GM18868 (cell line): ENCODE data around the gene GJB1.
"Not testable (repeated sequence)": the region's sequence is repeated elsewhere in the genome, so short reads cannot be mapped to it uniquely, and the experiment has no call there.

Experiments used
- ATAC-seq: cut with Tn5 transposase; IDR thresholded peaks from one replicate; pipeline ENCODE4 v1.9.1; 2021; ENCODE audit warnings: mild to moderate bottlenecking, moderate library complexity; ENCODE audit not compliant: unreplicated experiment

GJB1 gene

DNA sequence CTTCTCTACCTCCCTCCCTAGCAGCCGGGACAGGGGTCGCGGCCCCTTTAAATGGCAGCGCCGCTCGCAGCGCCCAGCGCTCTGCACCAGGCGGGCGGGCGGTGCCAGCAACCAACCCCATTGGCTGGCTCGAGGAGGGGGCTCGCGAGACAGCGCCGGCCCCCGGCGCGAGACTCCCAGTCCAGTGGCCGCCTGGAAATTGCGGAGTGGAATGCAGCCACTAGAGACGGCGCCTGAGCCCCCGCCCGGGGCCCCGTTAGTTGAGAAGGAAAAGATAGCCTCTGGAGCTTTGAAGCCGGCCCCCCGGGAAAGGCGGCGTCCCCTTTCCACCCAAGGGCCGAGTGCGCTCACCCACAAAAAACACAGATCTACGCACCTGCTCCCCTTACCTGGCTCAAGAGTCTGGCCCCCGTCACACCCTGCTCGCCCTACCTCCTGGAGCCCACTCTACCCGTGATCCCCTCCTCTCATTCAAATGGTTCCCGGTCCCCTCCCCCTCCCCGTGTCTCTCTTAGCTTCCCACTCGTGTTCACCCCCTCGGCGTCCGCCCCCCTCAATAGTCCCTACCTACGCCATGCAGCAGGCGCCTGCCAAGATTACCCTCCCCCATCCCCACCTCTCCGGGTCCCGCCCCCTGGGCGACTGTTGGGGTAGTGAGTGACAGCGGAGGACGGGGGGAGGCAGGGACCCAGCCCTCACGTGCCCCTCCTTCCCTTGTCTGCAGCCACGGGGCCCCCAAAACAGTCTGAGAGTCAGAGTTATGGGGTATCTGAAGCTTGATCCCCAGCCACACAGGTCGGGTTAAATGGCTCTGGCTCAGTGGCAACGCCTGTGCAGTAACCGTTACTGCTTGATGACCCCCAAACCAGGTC lies 31.3 kb downstream of the GJB1 start, which contains the start of gene ZMYM3:
Gene ZMYM3 (minus strand): TSS at position 49 of the 872 bp plus-strand sequence. CDS start 885 bp downstream, outside the sequence.
- ATAC-seq: peak; percentile 84

DNA sequence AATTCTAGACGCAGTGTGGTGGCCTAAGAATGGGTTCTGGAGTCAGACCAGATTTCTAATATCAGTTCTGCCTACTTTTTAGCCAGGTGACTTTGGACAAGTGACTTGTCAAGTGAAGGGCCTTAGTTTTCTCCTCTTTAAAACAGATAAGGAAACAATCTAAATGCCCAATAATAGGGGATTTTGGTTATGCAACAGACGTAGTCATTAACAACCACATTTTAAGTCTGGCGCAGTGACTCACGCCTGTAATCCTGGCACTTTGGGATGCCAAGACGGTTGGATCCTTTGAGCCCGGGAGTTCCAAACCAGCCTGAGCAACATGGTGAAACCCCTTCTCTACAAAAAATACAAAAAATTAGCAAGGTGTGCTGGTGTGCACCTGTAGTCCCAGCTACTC lies 33.0 kb downstream of the GJB1 start:
- no peak for ATAC-seq

DNA sequence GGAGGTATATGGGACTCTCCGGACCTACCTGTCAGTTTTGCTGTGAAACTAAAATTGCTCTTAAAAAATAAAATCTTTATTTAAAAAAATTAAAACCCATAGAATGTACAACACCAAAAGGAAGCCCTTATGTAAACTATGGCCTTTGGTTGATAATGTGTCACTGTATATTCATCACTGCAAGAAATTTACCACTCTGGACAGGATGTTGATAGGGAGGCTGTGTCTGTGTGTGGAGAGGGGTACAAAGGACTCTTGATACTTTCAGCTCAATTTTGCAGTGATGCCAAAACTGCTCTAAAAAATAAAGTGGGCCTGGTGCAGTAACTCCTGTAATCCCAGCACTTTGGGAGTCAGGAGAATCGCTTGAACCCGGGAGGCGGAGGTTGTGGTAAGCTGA lies 33.8 kb downstream of the GJB1 start:
- no peak for ATAC-seq

DNA sequence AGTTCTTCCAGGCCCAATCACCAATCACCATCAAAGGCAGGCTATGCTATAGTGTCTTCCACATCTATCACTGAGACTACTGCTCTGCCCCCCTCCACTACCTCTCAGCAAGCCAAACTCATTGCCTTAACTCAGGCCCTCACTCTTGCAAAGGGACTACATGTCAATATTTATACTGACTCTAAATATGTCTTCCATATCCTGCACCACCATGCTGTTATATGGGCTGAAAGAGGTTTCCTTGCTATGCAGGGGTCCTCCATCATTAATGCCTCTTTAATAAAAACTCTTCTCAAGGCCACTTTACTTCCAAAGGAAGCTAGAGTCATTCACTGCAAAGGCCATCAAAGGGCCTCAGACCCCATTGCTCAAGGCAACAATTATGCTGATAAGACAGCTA lies 45.6 kb downstream of the GJB1 start:
- ATAC-seq: not testable (repeated sequence)

DNA sequence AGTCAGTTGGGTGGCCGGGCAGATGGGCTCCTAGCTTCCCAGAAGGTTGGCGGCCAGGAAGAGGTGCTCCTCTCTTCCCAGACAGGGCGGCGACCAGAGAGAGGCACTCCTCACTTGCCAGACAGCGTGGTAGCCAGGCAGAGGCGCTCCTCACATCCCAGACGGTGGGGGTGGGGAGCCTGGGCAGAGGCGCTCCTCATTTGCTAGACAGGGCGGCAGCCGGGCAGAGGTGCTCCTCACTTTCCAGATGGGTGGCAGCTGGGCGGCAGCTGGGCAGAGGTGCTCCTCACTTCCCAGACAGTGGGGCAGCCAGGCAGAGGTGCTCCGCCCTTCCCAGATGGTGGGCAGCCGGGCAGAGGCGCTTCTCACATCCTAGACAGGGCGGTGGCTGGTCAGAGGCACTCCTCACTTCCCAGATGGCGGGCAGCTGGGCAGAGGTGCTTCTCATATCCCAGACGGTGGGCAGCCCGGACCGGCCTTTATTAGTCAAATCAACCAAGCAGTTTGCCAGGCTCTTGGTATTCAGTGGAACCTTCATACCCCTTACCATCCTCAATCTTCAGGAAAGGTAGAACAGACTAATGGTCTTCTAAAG lies 46.9 kb downstream of the GJB1 start:
- no peak for ATAC-seq

DNA sequence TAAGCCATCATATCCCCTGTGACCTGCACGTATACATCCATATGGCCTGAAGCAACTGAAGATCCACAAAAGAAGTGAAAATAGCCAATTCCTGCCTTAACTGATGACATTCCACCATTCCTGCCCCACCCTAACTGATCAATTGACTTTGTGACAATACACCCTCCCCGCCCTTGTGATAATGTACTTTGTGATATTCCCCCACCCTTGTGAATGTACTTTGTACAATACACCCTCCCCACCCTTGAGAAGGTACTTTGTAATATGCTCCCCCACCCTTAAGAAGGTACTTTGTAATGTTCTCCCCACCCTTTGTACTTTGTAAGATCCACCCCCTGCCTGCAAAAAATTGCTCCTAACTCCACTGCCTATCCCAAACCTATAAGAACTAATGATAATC lies 49.3 kb downstream of the GJB1 start:
- not testable (repeated sequence) for ATAC-seq
